HPDE6-E6E7 (cell line): ENCODE measurements around the gene KRT16.
"Not testable (repeated sequence)": the region's sequence is repeated elsewhere in the genome, so short reads cannot be mapped to it uniquely, and the experiment has no call there.

Source experiments
- DNase-seq: peaks from one replicate; pipeline ENCODE4 v3.0.0; 2011; ENCODE audit warnings: missing footprints; ENCODE audit errors: extremely low spot score

Gene KRT16

GRCh38 chr17:41615454-41615853, 2.9 kb upstream of the KRT16 start:
- peak; percentile 66 for DNase-seq

- DNase-seq = not testable (repeated sequence)
Observed at GRCh38 chr17:41614767-41615166, 2.2 kb upstream of the KRT16 start.

- no peak for DNase-seq
Observed at GRCh38 chr17:41614098-41614497, 1.5 kb upstream of the KRT16 start.

GRCh38 chr17:41613277-41614082, 913 bp upstream of the KRT16 start:
- no peak for DNase-seq

GRCh38 chr17:41610965-41611640, 1.5 kb downstream of the KRT16 start:
- DNase-seq = no peak

GRCh38 chr17:41610061-41610517, 2.5 kb downstream of the KRT16 start:
- not testable (repeated sequence) for DNase-seq

- not testable (repeated sequence) for DNase-seq
Observed at GRCh38 chr17:41606930-41607329, 5.6 kb downstream of the KRT16 start.

- no peak for DNase-seq
Observed at GRCh38 chr17:41602524-41602923, 10.0 kb downstream of the KRT16 start.

GRCh38 chr17:41600318-41600717, 12.2 kb downstream of the KRT16 start:
- no peak for DNase-seq

GRCh38 chr17:41599680-41600079, 12.9 kb downstream of the KRT16 start:
- DNase-seq = no peak

- no peak for DNase-seq
Observed at GRCh38 chr17:41595585-41595984, 17.0 kb downstream of the KRT16 start.

GRCh38 chr17:41594363-41594915, 18.1 kb downstream of the KRT16 start:
- DNase-seq = no peak

GRCh38 chr17:41593306-41593981, 19.1 kb downstream of the KRT16 start:
- DNase-seq = no peak

GRCh38 chr17:41592601-41593305, 19.8 kb downstream of the KRT16 start:
- no peak for DNase-seq

- DNase-seq = no peak
Observed at GRCh38 chr17:41589301-41589700, 23.3 kb downstream of the KRT16 start.

- peak; percentile 37 for DNase-seq
Observed at GRCh38 chr17:41588126-41588810, 24.3 kb downstream of the KRT16 start.

- DNase-seq = no peak
Observed at GRCh38 chr17:41586863-41587495, 25.6 kb downstream of the KRT16 start, which contains the start of gene KRT14. TSS of gene KRT14 (minus strand) at chr17:41586895. CDS start at chr17:41586834, 61 bp downstream.

GRCh38 chr17:41585301-41586056, 27.1 kb downstream of the KRT16 start:
- DNase-seq = no peak

- not testable (repeated sequence) for DNase-seq
Observed at GRCh38 chr17:41584331-41584927, 28.1 kb downstream of the KRT16 start.
